Prostate gland (tissue), 2 donors: ENCODE data around the gene TIAM2.

ENCODE experiments used
- POLR2A ChIP-seq: fragments of 450-650 bp; IDR thresholded peaks from one replicate; pipeline ENCODE4 v1.6.1; 2016; ENCODE audit warnings: antibody characterized with exemption, mild to moderate bottlenecking
- POLR2AphosphoS5 ChIP-seq: sonication (generic); formaldehyde crosslinking; IDR thresholded peaks from one replicate; pipeline ENCODE4 v1.6.1; 2017; ENCODE audit warnings: antibody characterized with exemption
- TF ChIP-seq, protein P1 (sequence below), 4 experiments: fragments of 200-600 bp in 2 of 4; fragments of 450-650 bp in 2 of 4; sonication (generic) in 2 of 4; IDR thresholded peaks; 1 replicate in 3 of 4; 2 replicates in 1 of 4; pipeline ENCODE4 v1.5.1; 2016 to 2019; ENCODE audit warnings: antibody characterized with exemption in 4 of 4, mild to moderate bottlenecking in 2 of 4, moderate library complexity in 2 of 4

- TF ChIP-seq, protein P1, sequence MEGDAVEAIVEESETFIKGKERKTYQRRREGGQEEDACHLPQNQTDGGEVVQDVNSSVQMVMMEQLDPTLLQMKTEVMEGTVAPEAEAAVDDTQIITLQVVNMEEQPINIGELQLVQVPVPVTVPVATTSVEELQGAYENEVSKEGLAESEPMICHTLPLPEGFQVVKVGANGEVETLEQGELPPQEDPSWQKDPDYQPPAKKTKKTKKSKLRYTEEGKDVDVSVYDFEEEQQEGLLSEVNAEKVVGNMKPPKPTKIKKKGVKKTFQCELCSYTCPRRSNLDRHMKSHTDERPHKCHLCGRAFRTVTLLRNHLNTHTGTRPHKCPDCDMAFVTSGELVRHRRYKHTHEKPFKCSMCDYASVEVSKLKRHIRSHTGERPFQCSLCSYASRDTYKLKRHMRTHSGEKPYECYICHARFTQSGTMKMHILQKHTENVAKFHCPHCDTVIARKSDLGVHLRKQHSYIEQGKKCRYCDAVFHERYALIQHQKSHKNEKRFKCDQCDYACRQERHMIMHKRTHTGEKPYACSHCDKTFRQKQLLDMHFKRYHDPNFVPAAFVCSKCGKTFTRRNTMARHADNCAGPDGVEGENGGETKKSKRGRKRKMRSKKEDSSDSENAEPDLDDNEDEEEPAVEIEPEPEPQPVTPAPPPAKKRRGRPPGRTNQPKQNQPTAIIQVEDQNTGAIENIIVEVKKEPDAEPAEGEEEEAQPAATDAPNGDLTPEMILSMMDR (IDR thresholded peaks at IDR 0.05) = no peak
- TF ChIP-seq POLR2AphosphoS5 (no peak), POLR2A (no peak)
Measured at GRCh38 chr6:154956771-154957522, 38.2 kb upstream of the TIAM2 start.
